Neural cell (in vitro differentiated cells): Measurements from ENCODE around the gene ATP9B. TPM values are rescaled to one million over a fixed set of nuclear protein-coding genes. Genes with fewer than 3 reads are reported as not detected.

Source experiments
- H2AFZ ChIP-seq: fragments of 200-600, 300-800 bp; sonication (generic), shearing (Covaris generic); 2 replicates; pipeline ENCODE4 v1.6.0; 2014; ENCODE audit warnings: low read depth, mild to moderate bottlenecking, antibody characterized with exemption, low read length, moderate library complexity
- H3F3A ChIP-seq: fragments of 200-600 bp; shearing (Covaris generic); 2 replicates; pipeline ENCODE4 v1.6.1; 2016; ENCODE audit warnings: mild to moderate bottlenecking, moderate library complexity, mixed read lengths, antibody characterized with exemption, low read length; ENCODE audit not compliant: insufficient read depth, poor library complexity, severe bottlenecking
- H3K27ac ChIP-seq: fragments of 200-600, 300-800 bp; sonication (generic), shearing (Covaris generic); 2 replicates; pipeline ENCODE4 v1.5.1; 2014; ENCODE audit warnings: mild to moderate bottlenecking, low read length, moderate library complexity
- H3K27me3 ChIP-seq: fragments of 300-800, 200-600 bp; sonication (generic), shearing (Covaris generic); 2 replicates; pipeline ENCODE4 v1.6.0; 2014; ENCODE audit warnings: mild to moderate bottlenecking, low read depth, low read length, moderate library complexity; ENCODE audit not compliant: insufficient read depth
- H3K36me3 ChIP-seq: fragments of 300-800, 200-600 bp; sonication (generic), shearing (Covaris generic); 2 replicates; pipeline ENCODE4 v1.5.1; 2014; ENCODE audit warnings: mild to moderate bottlenecking, antibody characterized with exemption, low read length, moderate library complexity; ENCODE audit not compliant: insufficient read depth
- H3K4me2 ChIP-seq: fragments of 300-800, 200-600 bp; sonication (generic), shearing (Covaris generic); 2 replicates; pipeline ENCODE4 v1.6.0; 2014; ENCODE audit warnings: mild to moderate bottlenecking, low read length
- H3K4me3 ChIP-seq: fragments of 300-800, 200-600 bp; sonication (generic), shearing (Covaris generic); 2 replicates; pipeline ENCODE4 v1.5.1; 2014; ENCODE audit warnings: mild to moderate bottlenecking, low read length, moderate library complexity
- H3K79me2 ChIP-seq: fragments of 200-600 bp; shearing (Covaris generic); replicated peaks from 2 replicates; pipeline ENCODE4 v1.6.0; 2014; ENCODE audit warnings: mild to moderate bottlenecking, low read length, moderate library complexity; ENCODE audit not compliant: insufficient read depth
- H3K9ac ChIP-seq: fragments of 300-800, 200-600 bp; sonication (generic), shearing (Covaris generic); 2 replicates; pipeline ENCODE4 v1.6.1; 2016; ENCODE audit warnings: mild to moderate bottlenecking, low read length, mixed read lengths
- H3K9me2 ChIP-seq: fragments of 200-600 bp; shearing (Covaris generic); 2 replicates; pipeline ENCODE4 v1.6.1; 2016; ENCODE audit warnings: mild to moderate bottlenecking, low read length, mixed read lengths; ENCODE audit not compliant: insufficient read depth
- H3K9me3 ChIP-seq: fragments of 200-600, 300-800 bp; sonication (generic), shearing (Covaris generic); 2 replicates; pipeline ENCODE4 v1.6.1; 2016; ENCODE audit warnings: mild to moderate bottlenecking, mixed run types, low read length, moderate library complexity, mixed read lengths
- H4K20me1 ChIP-seq: fragments of 200-600 bp; shearing (Covaris generic); 2 replicates; pipeline ENCODE4 v1.6.1; 2016; ENCODE audit warnings: mild to moderate bottlenecking, mixed run types; ENCODE audit not compliant: insufficient read depth
- EP300 ChIP-seq: fragments of 450-650 bp; conservative IDR thresholded peaks from 2 replicates; pipeline ENCODE4 v1.6.1; 2014; ENCODE audit warnings: antibody characterized with exemption, mild to moderate bottlenecking, moderate library complexity; ENCODE audit not compliant: poor library complexity, severe bottlenecking
- EZH2 ChIP-seq: fragments of 200-600, 300-800 bp; shearing (Covaris generic), sonication (generic); IDR thresholded peaks from 2 replicates; pipeline ENCODE4 v1.6.1; 2014; ENCODE audit warnings: antibody characterized with exemption, low read length, borderline replicate concordance, mild to moderate bottlenecking; ENCODE audit not compliant: insufficient read depth, poor library complexity, severe bottlenecking
- MXI1 ChIP-seq: fragments of 450-650 bp; conservative IDR thresholded peaks from 2 replicates; pipeline ENCODE4 v1.6.1; 2014; ENCODE audit warnings: antibody characterized with exemption, mild to moderate bottlenecking; ENCODE audit not compliant: poor library complexity, severe bottlenecking
- POLR2AphosphoS5 ChIP-seq: IDR thresholded peaks from 2 replicates; pipeline ENCODE4 v1.6.1; 2012
- RAD21 ChIP-seq: fragments of 450-650 bp; conservative IDR thresholded peaks from 2 replicates; pipeline ENCODE4 v1.6.1; 2014; ENCODE audit warnings: antibody characterized with exemption, mild to moderate bottlenecking, moderate library complexity
- SMC3 ChIP-seq: fragments of 450-650 bp; conservative IDR thresholded peaks from 2 replicates; pipeline ENCODE4 v1.6.1; 2014; ENCODE audit warnings: antibody characterized with exemption, mild to moderate bottlenecking, moderate library complexity; ENCODE audit not compliant: poor library complexity
- TAF1 ChIP-seq: IDR thresholded peaks from 2 replicates; pipeline ENCODE4 v1.6.1; 2012; ENCODE audit warnings: low read depth
- polyA plus RNA-seq: library from polyadenylated mRNA; depleted of rRNA; stranded (reverse); fragments of >200 nt; gene quantifications from 2 replicates; pipeline ENCODE4 v1.2.3, GENCODE V29; 2014
- TF ChIP-seq, protein P1 (sequence below): fragments of 450-650 bp; IDR thresholded peaks from 2 replicates; pipeline ENCODE4 v1.5.1; 2014; ENCODE audit warnings: antibody characterized with exemption, mild to moderate bottlenecking, moderate library complexity; ENCODE audit not compliant: poor library complexity, severe bottlenecking
- TF ChIP-seq, protein P2 (sequence below): IDR thresholded peaks from 2 replicates; pipeline ENCODE4 v1.6.1; 2012; ENCODE audit warnings: borderline replicate concordance

The ATP9B gene
- polyA plus RNA-seq, 1 donor from 2014 or later, result 15.4 TPM

DNA sequence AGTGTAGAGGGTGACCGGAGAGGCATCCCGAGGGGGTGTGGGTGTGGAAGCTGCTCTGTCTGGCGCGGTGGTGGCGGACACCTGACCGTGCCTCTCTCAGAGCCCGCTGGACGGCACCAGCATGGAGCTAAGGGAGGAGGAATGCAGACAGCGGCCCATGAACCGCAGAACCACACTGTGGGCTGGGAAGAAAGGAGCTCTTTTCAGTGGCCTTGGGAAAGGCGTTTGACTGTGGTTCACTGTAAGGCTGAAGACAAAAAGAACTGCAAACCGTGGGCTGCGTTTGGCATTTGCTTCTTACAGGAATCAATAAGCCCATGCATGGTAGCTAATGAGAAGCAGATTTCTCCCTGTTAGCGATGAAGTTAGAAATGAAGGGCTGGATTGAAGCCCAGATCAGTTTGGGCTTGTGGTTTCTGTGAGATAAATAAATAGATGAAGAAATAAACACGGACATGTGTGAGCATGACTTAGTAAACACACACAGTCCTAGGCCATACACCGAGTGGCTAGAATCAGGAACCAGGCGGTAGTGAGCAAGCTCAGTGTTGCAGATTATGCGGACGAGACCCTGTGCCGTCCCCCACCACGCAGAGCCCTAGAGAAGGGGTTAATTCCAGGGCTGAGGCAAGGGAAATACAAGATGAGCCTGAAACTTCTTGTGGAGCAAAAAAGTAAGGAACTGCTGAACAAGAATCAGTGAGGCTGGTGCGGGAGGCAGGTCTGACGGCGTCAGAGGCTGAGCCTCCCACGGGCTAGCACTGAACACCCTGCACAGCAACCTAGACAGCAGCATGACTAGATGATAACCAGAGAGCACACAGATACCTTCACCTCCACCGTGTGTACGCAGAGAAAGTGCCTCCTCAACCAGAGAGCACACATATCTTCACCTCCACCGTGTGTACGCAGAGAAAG, 297.2 kb downstream of the ATP9B start:
- Histone ChIP-seq H3K27me3 (no peaks in the 10 kb centered on the region), H2AFZ (no peak overlapping the region), H3K9me3 (no peaks in the 10 kb centered on the region), H4K20me1 (no peaks in the 10 kb centered on the region), H3K9me2 (no peaks in the 10 kb centered on the region), H3K36me3 (peaks cover 11% of the 10 kb centered on the region), H3K4me2 (no peak overlapping the region), H3K27ac (no peak overlapping the region), H3F3A (no peaks in the 10 kb centered on the region), H3K9ac (no peak overlapping the region), H3K4me3 (no peak overlapping the region), H3K79me2 (no peaks in the 10 kb centered on the region)
- TF ChIP-seq RAD21 (no peak), TAF1 (no peak), POLR2AphosphoS5 (no peak), SMC3 (no peak), EZH2 (no peak), MXI1 (no peak), EP300 (no peak)
- TF ChIP-seq, protein P1, sequence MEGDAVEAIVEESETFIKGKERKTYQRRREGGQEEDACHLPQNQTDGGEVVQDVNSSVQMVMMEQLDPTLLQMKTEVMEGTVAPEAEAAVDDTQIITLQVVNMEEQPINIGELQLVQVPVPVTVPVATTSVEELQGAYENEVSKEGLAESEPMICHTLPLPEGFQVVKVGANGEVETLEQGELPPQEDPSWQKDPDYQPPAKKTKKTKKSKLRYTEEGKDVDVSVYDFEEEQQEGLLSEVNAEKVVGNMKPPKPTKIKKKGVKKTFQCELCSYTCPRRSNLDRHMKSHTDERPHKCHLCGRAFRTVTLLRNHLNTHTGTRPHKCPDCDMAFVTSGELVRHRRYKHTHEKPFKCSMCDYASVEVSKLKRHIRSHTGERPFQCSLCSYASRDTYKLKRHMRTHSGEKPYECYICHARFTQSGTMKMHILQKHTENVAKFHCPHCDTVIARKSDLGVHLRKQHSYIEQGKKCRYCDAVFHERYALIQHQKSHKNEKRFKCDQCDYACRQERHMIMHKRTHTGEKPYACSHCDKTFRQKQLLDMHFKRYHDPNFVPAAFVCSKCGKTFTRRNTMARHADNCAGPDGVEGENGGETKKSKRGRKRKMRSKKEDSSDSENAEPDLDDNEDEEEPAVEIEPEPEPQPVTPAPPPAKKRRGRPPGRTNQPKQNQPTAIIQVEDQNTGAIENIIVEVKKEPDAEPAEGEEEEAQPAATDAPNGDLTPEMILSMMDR, result no peak
- TF ChIP-seq, protein P2, sequence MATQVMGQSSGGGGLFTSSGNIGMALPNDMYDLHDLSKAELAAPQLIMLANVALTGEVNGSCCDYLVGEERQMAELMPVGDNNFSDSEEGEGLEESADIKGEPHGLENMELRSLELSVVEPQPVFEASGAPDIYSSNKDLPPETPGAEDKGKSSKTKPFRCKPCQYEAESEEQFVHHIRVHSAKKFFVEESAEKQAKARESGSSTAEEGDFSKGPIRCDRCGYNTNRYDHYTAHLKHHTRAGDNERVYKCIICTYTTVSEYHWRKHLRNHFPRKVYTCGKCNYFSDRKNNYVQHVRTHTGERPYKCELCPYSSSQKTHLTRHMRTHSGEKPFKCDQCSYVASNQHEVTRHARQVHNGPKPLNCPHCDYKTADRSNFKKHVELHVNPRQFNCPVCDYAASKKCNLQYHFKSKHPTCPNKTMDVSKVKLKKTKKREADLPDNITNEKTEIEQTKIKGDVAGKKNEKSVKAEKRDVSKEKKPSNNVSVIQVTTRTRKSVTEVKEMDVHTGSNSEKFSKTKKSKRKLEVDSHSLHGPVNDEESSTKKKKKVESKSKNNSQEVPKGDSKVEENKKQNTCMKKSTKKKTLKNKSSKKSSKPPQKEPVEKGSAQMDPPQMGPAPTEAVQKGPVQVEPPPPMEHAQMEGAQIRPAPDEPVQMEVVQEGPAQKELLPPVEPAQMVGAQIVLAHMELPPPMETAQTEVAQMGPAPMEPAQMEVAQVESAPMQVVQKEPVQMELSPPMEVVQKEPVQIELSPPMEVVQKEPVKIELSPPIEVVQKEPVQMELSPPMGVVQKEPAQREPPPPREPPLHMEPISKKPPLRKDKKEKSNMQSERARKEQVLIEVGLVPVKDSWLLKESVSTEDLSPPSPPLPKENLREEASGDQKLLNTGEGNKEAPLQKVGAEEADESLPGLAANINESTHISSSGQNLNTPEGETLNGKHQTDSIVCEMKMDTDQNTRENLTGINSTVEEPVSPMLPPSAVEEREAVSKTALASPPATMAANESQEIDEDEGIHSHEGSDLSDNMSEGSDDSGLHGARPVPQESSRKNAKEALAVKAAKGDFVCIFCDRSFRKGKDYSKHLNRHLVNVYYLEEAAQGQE, result no peak

- H3K4me3 ChIP-seq, result no peak overlapping the region
- H3F3A ChIP-seq, result no peaks in the 10 kb centered on the region
- no peaks in the 10 kb centered on the region for H3K27me3 ChIP-seq
- no peaks in the 10 kb centered on the region for H3K79me2 ChIP-seq
- no peak overlapping the region for H2AFZ ChIP-seq
- no peak overlapping the region for H3K9ac ChIP-seq
- H3K9me2 ChIP-seq, result no peaks in the 10 kb centered on the region
- TF ChIP-seq MXI1 (no peak), RAD21 (no peak), POLR2AphosphoS5 (no peak), TAF1 (no peak), SMC3 (no peak), EP300 (no peak), EZH2 (no peak)
- TF ChIP-seq, protein P1, result no peak
- no peaks in the 10 kb centered on the region for H4K20me1 ChIP-seq
- H3K27ac ChIP-seq, result no peak overlapping the region
- H3K4me2 ChIP-seq, result no peak overlapping the region
- H3K9me3 ChIP-seq, result no peaks in the 10 kb centered on the region
- H3K36me3 ChIP-seq, result peaks cover 11% of the 10 kb centered on the region
These were observed 298.3 kb downstream of the ATP9B start for GRCh38 chr18:79367480-79367879.
